Activated T-cell treated with anti-CD3 and anti-CD28 coated beads for 48 hours (primary cell): ENCODE results near the gene TMX2.
A peak's percentile ranks its signal among the peaks of the same experiment; 100 is the strongest.
"Not testable (repeated sequence)": the region's sequence is repeated elsewhere in the genome, so short reads cannot be mapped to it uniquely, and the experiment has no call there.

Experiments
- DNase-seq: peaks from one replicate; pipeline ENCODE4 v3.0.0-alpha.2; 2020; ENCODE audit warnings: low read depth

TMX2 gene, protein sequence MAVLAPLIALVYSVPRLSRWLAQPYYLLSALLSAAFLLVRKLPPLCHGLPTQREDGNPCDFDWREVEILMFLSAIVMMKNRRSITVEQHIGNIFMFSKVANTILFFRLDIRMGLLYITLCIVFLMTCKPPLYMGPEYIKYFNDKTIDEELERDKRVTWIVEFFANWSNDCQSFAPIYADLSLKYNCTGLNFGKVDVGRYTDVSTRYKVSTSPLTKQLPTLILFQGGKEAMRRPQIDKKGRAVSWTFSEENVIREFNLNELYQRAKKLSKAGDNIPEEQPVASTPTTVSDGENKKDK

DNA sequence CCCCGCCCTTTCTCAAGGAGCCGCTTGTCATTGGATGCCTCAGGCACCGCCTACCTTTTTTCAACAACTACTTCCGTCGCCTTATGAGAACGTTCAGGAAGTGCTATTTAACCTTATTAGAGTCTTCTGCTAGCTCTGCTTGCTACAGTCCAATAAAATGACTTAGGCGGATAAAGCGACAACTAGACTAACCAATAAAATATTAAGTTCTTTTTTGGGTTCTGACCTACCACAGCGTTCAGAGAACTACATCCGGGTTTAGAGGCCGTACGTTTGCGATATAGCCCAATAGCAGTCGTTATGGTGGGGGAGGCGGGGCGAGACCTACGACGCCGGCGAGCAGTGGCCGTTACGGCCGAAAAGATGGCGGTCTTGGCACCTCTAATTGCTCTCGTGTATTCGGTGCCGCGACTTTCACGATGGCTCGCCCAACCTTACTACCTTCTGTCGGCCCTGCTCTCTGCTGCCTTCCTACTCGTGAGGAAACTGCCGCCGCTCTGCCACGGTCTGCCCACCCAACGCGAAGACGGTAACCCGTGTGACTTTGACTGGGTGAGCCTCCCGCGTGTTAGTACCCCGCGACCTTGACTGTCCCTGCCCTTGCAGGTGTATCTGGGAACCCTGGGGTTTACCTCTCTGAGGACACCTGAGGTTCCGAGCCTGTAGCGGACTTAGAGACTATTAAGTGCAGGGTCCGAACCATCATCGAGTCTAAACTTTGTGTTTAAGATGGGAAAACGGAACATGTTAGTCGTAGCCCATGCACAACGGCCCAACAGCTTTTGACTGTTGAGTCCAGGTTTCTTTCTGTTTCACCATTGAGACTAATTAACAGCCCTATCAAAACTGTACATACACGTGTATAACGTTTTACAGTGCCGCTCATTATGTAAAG lies at the start of gene TMX2:
Gene TMX2 (plus strand): TSS at position 338 of the 895 bp plus-strand sequence. CDS start 26 bp downstream, at position 364.
- DNase-seq = peak; percentile 83

GRCh38 chr11:57662893-57663292 lies 49.5 kb upstream of the TMX2 start:
- DNase-seq = no peak

- no peak for DNase-seq
These were observed 48.4 kb upstream of the TMX2 start for GRCh38 chr11:57663975-57664374.

- peak; percentile 84 for DNase-seq
These were observed 45.2 kb upstream of the TMX2 start for GRCh38 chr11:57667117-57667735.

- DNase-seq = peak; percentile 99
These were observed 44.5 kb upstream of the TMX2 start, which contains the start of gene ZDHHC5 for GRCh38 chr11:57667736-57668433. TSS of gene ZDHHC5 (plus strand) at chr11:57668114. CDS start at chr11:57673091, 4,977 bp downstream.

DNA sequence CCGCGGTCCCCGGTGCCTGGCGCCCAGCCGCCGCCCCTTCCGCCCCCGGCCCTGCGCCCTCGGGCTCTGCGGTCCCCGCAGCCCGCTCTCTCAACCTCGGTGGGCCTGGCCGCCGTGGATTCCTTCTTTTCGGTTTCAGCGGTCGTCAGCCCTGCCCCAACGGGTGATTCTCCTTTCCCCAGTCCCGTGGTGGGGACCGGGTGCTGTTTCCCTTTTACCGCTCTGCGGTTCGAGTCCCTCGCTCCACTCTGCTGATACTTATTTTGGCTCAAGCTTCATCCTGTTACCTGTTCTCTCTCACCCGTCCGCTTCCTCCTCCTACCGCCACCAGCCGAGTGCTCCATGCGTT lies 44.0 kb upstream of the TMX2 start:
- DNase-seq = no peak

GRCh38 chr11:57674251-57674650 lies 38.1 kb upstream of the TMX2 start:
- DNase-seq = no peak

- DNase-seq = no peak
These were observed 37.0 kb upstream of the TMX2 start for GRCh38 chr11:57675176-57675941.

DNA sequence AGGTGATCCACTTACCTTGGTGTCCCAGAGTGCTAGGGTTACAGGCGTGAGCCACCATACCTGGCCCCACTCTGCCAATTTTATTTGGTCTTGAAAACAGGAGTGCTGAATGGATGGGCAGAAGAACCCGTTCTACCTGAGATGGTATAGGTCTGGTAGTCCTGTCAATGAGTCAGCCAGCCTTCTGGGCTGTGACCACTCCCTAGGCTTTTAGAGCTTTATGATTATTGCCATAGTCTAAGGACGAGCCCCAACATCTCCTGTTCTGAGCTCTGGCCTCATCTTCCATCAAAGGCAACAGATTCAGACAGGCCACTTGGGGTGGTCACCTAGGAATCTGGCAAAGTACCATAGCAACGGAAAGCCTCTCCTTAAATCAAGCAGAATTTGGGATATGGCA lies 33.0 kb upstream of the TMX2 start:
- no peak for DNase-seq

DNA sequence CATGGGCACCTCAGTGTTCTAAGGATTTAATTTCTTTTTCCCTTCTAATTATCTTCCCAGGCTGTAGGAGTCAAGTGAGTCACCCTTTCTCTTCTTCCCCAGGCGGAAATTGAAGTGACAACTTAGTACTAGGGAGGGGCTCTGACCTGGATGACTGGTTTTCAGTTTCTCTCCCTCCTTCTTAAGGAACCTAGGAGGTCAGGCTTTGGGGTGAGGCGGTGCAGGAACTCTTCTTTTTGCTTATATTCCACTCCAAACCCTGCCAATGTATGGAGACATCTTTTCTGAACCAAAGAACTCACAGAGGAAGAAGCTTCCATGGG lies 31.9 kb upstream of the TMX2 start:
- DNase-seq = no peak

- DNase-seq = no peak
These were observed 31.2 kb upstream of the TMX2 start for GRCh38 chr11:57681168-57681567.

DNA sequence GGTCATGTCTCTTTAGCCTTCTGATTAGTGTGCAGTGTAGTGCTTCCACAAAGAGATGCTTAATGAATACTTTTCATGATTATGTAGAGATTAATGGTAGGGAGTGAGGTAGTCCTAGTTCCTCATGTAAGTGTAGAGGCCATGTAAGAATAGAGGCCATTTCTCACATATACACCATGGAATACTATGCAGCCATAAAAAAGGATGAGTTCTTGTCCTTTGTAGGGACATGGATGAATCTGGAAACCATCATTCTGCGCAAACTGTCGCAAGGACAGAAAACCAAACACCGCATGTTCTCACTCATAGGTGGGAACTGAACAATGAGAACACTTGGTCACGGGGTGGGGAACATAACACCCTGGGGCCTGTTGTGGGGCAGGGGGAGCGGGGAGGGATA lies 21.9 kb upstream of the TMX2 start:
- DNase-seq = not testable (repeated sequence)

DNA sequence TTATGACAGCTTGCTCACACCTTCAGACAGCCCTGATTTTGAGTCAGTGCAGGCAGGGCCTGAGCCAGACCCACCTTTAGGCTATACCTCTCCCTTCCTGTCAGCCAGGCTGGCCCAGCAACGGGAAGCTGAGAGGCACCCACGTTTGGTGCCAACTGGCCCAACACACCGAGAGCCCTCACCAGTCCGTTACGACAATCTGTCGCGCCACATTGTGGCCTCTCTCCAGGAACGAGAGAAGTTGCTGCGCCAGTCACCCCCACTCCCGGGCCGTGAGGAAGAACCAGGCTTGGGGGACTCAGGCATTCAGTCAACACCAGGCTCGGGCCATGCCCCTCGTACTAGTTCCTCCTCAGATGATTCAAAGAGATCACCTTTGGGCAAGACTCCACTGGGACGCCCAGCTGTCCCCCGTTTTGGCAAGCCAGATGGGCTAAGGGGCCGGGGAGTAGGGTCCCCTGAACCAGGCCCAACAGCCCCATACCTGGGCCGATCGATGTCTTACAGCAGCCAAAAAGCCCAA lies 13.5 kb upstream of the TMX2 start:
- DNase-seq = no peak

DNA sequence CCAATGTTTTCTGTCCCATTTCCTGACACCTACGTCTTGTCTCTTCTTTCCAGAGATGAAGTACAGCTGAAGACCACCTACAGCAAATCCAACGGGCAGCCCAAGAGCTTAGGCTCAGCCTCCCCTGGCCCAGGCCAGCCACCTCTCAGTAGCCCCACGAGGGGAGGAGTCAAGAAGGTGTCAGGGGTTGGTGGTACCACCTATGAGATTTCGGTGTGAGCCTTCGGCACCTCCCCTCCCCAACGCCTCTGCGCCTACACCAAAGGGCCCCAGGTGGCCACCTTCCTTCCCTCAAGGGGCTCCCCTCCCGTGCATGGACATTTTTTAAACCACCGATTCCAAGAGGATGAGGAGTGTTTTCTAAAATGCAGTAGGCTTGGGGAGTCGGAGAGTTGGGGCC lies 12.6 kb upstream of the TMX2 start:
- DNase-seq = no peak

GRCh38 chr11:57700425-57700824 lies 12.0 kb upstream of the TMX2 start:
- DNase-seq = no peak

DNA sequence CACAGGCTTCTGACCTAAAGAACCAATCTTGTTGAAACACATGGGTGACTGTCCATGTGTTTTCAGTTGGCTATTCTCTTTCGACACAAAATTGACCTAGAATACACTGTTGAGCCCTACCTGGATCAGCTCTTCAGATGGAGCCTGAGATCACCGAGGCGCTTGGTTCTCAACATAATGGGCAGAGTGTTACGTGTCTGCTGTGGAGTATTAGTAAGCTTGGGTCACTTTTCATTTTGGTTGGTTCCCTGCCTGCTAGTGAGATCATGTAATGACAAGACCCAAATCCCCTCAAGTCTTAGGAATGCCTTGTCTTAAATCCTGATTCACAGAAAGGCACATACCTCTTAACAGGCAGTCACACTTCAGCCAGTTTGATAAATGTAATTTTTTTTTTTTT lies 9.1 kb upstream of the TMX2 start:
- no peak for DNase-seq

GRCh38 chr11:57704932-57705331 lies 7.5 kb upstream of the TMX2 start:
- no peak for DNase-seq

DNA sequence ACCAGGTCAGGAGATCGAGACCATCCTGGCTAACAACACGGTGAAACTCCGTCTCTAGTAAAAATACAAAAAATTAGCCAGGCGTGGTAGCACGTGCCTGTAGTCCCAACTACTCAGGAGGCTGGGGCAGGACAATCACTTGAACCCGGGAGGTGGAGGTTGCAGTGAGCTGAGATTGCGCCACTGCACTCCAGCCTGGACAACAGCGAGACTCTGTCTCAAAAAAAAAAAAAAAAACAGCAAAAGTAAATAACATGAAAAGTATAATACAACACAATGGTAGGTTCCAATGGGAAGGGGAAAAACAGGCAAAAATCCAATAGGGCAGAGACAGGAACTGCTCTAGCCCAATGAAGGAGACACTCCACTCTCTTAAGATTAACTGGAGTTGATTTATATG lies 7.0 kb upstream of the TMX2 start:
- not testable (repeated sequence) for DNase-seq

DNA sequence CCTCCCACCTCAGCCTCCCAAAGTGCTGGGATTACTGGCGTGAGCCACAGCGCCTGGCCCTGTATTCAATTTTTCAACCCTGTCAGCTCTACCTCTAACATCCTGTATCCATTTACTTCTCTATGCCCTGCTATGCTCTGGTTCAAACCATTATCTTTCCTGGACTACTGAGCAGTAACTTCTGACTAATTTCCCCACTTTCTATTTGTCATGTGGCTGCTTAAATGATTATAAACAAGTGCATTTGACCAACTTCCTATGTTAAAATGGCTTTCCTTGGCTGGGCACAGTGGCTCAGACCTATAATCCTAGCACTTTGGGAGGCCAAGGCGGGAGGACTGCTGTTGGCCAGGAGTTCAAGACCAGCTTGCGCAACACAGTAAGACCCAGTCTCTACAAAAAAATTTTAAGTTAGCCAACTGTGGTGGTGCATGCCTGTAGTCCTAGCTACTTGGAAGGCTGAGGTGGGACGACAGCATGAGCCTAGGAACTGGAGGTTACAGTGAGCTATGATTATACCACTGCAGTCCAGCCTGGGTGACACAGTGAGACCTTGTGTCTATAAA lies 2.5 kb upstream of the TMX2 start:
- DNase-seq = no peak

- peak; percentile 63 for DNase-seq
These were observed 758 bp upstream of the TMX2 start, which contains the start of gene MED19 for GRCh38 chr11:57711414-57712255. TSS of gene MED19 (minus strand) at chr11:57712215. CDS start at chr11:57712179, 36 bp downstream.
